GM19328 (cell line): Measurements from ENCODE around the gene PRKAR1B.
"Not testable (repeated sequence)": the region's sequence is repeated elsewhere in the genome, so short reads cannot be mapped to it uniquely, and the experiment has no call there.

Experiments
- ATAC-seq: cut with Tn5 transposase; IDR thresholded peaks from one replicate; pipeline ENCODE4 v1.9.1; 2021; ENCODE audit warnings: mild to moderate bottlenecking, moderate library complexity; ENCODE audit not compliant: unreplicated experiment

Gene PRKAR1B

GRCh38 chr7:563629-564170, 163.4 kb downstream of the PRKAR1B start:
- ATAC-seq, result no peak

- no peak for ATAC-seq
Observed at GRCh38 chr7:562789-563628, 164.1 kb downstream of the PRKAR1B start.

- no peak for ATAC-seq
Observed at GRCh38 chr7:562374-562675, 164.8 kb downstream of the PRKAR1B start.

- no peak for ATAC-seq
Observed at GRCh38 chr7:561631-562373, 165.3 kb downstream of the PRKAR1B start.

GRCh38 chr7:560966-561630, 166.0 kb downstream of the PRKAR1B start:
- ATAC-seq, result no peak

GRCh38 chr7:559396-559705, 167.7 kb downstream of the PRKAR1B start:
- ATAC-seq, result no peak

- ATAC-seq, result no peak
Observed at GRCh38 chr7:557558-557881, 169.6 kb downstream of the PRKAR1B start.

- no peak for ATAC-seq
Observed at GRCh38 chr7:556837-557557, 170.1 kb downstream of the PRKAR1B start.

- no peak for ATAC-seq
Observed at GRCh38 chr7:556291-556826, 170.7 kb downstream of the PRKAR1B start.

- ATAC-seq, result no peak
Observed at GRCh38 chr7:555551-556160, 171.4 kb downstream of the PRKAR1B start.

- ATAC-seq, result no peak
Observed at GRCh38 chr7:553636-554111, 173.4 kb downstream of the PRKAR1B start.

GRCh38 chr7:552868-553635, 174.0 kb downstream of the PRKAR1B start:
- no peak for ATAC-seq

GRCh38 chr7:552151-552867, 174.8 kb downstream of the PRKAR1B start:
- not testable (repeated sequence) for ATAC-seq

GRCh38 chr7:551615-551970, 175.5 kb downstream of the PRKAR1B start:
- not testable (repeated sequence) for ATAC-seq

GRCh38 chr7:550881-551614, 176.0 kb downstream of the PRKAR1B start:
- no peak for ATAC-seq

- no peak for ATAC-seq
Observed at GRCh38 chr7:549891-550625, 177.0 kb downstream of the PRKAR1B start.

- ATAC-seq, result no peak
Observed at GRCh38 chr7:549066-549890, 177.8 kb downstream of the PRKAR1B start.
